HG03039 (cell line): ENCODE measurements around the gene GID8.

Experiments
- ATAC-seq: cut with Tn5 transposase; IDR thresholded peaks from one replicate; pipeline ENCODE4 v1.9.1; 2021; ENCODE audit warnings: mild to moderate bottlenecking, moderate library complexity; ENCODE audit not compliant: unreplicated experiment

GID8 gene

GRCh38 chr20:62982124-62983075, 44.5 kb downstream of the GID8 start:
- ATAC-seq: no peak

GRCh38 chr20:62983210-62983609, 45.3 kb downstream of the GID8 start:
- ATAC-seq: no peak

- ATAC-seq: no peak
Observed at GRCh38 chr20:62984666-62985443, 46.9 kb downstream of the GID8 start.

DNA sequence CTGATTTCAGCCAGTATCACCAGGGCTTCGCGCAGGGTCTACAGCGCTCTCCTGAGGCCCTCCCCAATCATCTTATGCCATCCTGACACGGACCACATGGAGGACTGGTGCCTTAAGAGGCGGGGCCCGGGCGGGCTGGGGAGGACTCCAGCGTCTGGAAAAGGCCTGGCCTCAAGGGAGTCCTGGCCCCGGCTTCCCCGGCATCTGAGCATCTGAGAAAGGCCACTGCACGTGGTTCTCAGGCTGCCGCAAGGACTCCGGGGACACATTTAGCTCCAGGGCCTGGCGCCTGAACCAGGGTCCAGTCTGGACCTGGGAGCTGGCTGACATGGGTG, 47.5 kb downstream of the GID8 start:
- ATAC-seq: no peak

GRCh38 chr20:62986257-62986800, 48.4 kb downstream of the GID8 start:
- ATAC-seq: no peak

GRCh38 chr20:62987114-62987513, 49.2 kb downstream of the GID8 start:
- ATAC-seq: no peak

GRCh38 chr20:62989201-62989601, 51.3 kb downstream of the GID8 start:
- ATAC-seq: no peak

DNA sequence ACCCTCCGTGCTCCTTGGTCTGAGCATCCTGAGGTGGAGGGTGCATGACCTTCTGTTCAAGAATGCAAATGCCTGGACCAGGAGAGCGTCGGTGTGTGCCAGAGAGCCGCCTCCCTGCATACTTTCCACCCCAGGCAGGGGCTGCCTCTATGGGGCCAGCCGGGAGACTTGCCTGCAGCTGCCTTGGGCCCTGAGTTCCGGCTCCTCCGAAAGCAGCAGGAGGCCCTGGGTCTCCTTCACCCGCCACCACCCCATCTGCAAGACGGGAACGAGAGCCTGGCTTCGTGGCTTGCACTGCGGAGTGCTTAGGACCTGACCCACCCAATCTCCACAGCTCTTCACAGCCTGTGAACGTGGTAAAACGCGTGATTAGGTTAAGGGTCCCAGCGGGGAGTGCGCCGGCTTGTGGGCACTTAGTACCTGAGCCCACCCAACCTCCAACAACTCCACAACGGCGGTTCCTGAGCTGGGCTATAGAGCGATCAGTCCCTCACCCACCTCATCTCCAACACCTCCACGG, 52.4 kb downstream of the GID8 start:
- ATAC-seq: no peak

DNA sequence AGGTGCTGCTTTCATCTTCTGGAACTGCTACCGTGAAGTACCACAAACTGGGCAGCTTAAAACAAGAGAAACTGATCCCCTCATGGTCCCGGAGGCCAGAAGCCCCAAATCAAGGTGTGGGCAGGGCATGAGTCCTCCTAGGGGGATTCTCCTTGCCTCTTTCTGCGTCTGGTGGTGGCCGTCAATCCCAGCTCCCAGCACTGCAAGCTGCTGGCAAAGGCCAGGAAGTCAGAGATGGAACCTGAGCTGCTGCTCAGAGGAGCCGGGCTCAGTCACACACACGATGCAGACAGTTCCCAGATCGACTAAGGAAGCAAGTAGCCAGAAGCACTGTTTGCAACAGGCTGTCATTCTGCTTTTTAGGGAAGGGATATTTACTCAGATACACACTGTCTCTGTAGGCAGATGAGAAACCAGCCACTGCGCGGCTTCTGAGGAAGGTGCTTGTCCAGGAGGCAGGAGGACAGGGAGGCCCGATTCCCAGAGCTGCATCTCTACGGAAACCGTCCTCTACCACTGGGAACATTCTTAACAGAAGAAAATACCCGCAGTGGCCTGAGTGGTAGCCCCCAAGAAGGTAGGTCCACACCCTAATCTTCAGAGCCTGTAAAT, 53.4 kb downstream of the GID8 start:
- ATAC-seq: no peak

DNA sequence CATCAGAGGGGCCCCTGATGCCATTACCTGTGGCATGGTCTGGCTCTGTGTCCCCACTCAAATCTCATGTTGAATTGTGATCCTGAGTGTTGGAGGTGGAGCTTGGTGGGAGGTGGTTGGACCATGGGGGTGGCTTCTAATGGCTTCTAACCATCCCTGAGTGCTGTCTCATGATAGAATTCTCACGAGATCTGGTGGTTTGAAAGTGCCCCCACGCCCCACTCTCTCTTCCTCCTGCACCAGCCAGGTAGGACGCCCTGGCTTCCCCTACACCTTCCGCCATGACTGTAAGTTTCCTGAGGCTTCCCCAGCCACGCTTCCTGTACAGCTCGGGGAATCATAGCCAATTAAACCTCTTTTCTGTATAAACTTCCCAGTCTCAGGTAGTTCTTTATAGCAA, 53.9 kb downstream of the GID8 start:
- no peak for ATAC-seq

GRCh38 chr20:62993856-62994494, 56.0 kb downstream of the GID8 start:
- no peak for ATAC-seq

DNA sequence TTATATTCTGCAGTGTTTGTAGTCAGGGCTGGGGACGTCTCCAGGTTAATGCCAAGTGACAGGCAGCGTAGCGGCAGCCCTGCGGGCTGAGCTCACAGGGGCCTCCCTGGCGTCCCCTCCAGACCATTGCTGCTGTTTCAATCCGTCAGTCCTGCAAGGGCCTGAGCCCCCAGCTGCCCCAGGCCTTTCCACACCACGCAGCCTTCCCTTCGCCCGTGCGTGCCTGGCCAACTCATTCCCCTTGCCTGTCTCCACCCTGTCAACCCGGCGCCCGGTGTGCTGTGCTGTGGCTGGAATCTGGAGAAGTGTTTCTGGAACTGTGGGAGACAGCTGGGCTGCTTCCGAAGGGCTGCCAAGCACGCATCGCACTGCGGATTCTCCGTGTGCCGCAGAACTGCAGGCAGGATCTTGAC, 56.9 kb downstream of the GID8 start:
- no peak for ATAC-seq

- ATAC-seq: no peak
Observed at GRCh38 chr20:62995481-62995880, 57.5 kb downstream of the GID8 start.

- no peak for ATAC-seq
Observed at GRCh38 chr20:62995898-62996595, 58.1 kb downstream of the GID8 start.

DNA sequence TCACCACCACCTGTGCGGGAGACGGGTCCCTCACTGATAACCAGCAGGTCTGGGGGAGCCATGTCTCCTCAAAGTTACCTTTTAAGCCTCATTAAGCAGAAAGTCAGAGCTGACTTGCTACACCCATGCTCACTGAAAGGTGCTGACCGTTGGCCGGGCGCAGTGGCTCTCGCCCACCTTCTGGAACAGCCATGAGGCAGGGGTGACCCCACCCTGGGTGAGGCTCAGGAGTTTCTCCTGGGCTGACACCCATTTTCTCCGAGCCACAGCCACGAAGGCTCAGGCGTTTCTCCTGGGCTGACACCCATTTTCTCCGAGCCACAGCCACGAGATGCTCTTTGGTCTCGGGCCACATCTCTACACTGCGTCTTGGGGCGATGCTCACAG, 58.6 kb downstream of the GID8 start:
- no peak for ATAC-seq

DNA sequence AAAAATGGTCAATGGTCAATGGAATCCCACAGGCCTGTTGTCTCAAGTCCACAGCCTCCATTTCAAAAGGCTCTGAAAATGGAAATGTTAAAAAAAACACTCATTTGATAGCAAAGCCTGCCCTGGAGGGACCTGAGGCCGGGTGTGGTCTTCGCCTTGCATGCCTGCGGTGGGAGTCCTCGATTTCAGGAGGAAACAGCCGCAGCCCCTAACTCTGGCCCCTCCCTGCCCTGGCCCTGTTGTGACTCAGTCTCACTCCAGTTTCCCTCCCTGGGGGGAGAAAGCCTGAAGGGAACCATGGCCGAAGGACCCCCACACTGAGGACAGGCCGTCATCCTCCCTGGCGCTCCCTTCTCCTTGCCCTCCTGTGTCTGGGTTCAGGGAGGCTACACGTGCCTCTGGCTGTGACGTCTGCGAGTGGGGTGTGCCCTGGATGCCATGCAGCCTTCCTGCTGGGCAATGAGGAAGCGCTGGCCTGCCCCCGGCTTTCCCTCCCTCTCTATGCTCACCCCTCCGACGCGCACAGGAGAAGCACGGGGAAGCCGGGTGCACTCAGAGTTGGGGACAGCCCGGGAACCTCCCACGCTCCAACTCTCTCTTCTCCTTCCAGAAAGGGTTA, 59.6 kb downstream of the GID8 start:
- ATAC-seq: no peak
